Peyer's patch (tissue), 4 donors: ENCODE data around the gene IMPG1.

Source experiments
- POLR2A ChIP-seq, 2 donors: fragments of 450-650 bp; IDR thresholded peaks; one replicate each; pipeline ENCODE4 v1.5.1; 2017; ENCODE audit warnings: antibody characterized with exemption in 2 of 2, mild to moderate bottlenecking in 2 of 2, moderate library complexity in 2 of 2
- TF ChIP-seq, protein P1 (sequence below), 6 experiments: fragments of 450-650 bp in 4 of 6; fragments of 200-600 bp in 2 of 6; sonication (generic) in 1 of 6; IDR thresholded peaks; one replicate each; pipeline ENCODE4 v1.5.1; 2017 to 2019; ENCODE audit warnings: antibody characterized with exemption in 6 of 6, mild to moderate bottlenecking in 3 of 6, moderate library complexity in 1 of 6

DNA sequence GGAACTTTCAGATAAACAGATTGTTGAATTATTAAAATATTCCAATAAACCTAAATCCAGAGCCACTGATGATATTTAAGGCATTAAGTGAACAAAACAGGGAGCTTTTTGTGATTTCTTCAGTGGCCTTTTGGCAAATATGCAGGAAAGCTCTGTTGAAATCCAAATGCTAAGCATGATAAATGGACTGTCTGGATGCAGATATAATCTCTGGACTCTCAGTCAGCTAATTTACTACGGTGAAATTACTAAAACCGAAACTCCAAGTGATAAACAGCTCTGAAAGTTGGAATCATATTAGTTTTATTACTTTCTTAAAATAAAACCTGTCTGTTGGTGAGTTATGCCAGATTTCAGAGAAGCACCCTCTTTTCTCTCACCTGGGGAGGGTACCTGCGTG lies 120.3 kb downstream of the IMPG1 start:
- TF ChIP-seq POLR2A (IDR thresholded peaks at IDR 0.05) = no peak
- TF ChIP-seq, protein P1, sequence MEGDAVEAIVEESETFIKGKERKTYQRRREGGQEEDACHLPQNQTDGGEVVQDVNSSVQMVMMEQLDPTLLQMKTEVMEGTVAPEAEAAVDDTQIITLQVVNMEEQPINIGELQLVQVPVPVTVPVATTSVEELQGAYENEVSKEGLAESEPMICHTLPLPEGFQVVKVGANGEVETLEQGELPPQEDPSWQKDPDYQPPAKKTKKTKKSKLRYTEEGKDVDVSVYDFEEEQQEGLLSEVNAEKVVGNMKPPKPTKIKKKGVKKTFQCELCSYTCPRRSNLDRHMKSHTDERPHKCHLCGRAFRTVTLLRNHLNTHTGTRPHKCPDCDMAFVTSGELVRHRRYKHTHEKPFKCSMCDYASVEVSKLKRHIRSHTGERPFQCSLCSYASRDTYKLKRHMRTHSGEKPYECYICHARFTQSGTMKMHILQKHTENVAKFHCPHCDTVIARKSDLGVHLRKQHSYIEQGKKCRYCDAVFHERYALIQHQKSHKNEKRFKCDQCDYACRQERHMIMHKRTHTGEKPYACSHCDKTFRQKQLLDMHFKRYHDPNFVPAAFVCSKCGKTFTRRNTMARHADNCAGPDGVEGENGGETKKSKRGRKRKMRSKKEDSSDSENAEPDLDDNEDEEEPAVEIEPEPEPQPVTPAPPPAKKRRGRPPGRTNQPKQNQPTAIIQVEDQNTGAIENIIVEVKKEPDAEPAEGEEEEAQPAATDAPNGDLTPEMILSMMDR (IDR thresholded peaks at IDR 0.05) = no peak
